ENCODE data around the gene ARL2BP.

ARL2BP gene

DNA sequence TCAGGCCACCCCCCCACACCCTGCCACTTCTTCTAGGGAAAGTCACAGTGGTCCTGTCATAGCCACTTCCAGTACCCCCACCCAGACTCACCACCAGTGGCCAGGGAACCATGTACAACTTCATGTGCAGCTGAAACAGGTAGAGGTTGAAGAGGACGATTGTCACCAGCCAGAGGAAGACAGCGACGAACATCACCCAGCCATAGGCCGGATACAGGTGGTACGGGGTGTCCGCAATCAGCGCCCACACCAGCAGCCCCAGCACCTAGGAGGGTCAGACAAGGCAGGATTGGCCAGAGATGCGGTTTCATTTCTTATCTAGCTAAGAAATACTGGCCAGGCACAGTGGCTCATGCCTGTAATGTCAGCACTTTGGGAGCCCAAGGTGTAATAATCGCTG is 16.7 kb downstream of the ARL2BP start:
- TF ChIP-seq, protein P1, sequence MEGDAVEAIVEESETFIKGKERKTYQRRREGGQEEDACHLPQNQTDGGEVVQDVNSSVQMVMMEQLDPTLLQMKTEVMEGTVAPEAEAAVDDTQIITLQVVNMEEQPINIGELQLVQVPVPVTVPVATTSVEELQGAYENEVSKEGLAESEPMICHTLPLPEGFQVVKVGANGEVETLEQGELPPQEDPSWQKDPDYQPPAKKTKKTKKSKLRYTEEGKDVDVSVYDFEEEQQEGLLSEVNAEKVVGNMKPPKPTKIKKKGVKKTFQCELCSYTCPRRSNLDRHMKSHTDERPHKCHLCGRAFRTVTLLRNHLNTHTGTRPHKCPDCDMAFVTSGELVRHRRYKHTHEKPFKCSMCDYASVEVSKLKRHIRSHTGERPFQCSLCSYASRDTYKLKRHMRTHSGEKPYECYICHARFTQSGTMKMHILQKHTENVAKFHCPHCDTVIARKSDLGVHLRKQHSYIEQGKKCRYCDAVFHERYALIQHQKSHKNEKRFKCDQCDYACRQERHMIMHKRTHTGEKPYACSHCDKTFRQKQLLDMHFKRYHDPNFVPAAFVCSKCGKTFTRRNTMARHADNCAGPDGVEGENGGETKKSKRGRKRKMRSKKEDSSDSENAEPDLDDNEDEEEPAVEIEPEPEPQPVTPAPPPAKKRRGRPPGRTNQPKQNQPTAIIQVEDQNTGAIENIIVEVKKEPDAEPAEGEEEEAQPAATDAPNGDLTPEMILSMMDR (IDR thresholded peaks at IDR 0.05), result no peak

DNA sequence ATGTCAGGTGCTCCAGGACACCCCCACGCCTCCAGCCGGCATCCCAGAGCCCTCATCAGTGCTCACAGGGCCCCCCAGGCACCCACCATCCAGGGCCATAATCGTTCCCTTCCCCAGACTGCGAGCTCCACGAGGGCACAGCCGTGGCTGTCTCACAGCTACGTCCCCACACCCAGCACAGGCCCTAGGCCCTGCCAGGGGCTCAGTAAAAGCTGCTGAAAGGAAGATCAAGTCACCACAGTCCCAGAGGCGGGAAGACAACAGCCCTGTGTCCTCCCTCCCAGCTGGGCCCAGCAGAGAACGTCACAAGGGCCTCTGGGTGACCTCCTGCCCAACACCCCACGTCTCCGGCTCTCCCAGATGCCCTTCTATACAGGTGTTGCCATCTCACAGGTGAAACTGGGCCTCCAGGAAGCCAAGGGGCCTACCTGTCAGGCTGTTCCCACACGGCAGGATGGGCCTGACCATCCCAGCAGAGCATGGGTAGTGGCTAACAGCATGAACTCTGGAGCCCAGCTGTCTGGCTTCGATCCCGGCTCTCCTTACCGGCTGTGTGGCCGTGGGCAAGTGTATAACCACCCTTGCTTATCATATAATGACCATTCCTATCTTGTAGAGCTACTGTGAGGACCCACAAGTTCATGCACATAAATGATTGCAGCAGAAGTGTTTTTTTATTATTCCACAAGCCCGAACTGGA is 17.9 kb downstream of the ARL2BP start:
- TF ChIP-seq, protein P1 (IDR thresholded peaks at IDR 0.05), result no peak

DNA sequence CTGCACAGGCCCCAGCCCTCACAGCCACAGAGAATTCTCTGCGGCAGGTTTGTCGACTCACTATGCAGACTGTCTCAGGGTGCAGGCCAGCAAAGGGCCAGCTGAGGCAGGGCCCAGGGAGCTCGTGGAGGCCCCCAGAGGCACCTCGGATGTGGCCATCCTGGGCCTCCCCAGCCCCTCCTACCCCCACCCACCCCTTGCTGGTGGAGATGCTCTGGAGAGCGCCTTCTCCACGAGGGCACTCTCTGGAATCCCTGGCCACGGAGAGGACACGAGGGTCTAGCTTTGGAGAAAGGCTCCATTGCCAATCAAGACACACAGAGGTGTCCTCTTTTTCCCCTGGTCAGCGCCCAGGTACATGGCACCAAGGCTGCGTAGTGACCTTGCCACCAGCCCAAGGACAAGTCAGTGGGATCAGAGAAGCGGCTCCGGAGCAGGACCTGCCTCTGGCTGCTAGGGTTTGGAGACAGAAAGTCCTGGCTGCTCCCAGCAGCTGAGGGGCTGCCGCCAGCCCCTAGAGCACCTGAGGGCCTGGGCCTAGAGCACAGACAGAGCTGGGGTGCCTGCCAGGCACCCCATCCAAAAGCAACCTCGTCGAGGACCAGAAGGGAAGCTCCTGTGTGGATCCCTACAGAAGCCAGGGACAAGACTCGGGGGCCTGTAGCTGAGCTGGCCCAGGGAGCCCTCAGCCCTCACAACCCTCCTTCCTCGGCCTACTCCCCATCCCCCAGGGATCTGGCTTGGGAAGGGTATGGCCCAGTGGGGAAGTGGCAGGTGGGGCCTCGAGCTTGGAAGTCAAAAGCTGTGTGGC is 18.7 kb downstream of the ARL2BP start:
- TF ChIP-seq, protein P1 (IDR thresholded peaks at IDR 0.05), result no peak

DNA sequence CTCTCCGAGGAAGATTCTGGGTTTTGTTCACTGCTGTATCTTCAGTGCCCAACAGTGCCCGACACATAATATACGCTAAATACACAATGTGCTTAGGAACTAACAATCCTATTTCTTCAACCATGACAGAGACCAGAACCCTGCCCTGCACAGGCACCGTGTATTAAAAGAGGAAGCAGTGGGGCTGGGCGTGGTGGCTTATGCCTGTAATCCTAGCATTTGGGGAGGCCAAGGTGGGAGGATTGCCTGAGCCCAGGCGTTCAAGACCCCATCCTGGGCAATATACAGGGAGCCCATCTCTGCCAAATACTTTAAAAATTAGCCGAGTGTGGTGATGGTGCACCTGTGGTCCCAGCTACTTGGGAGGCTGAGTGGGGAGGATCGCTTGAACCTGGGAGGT is 19.3 kb downstream of the ARL2BP start:
- TF ChIP-seq, protein P1 (IDR thresholded peaks at IDR 0.05), result no peak

DNA sequence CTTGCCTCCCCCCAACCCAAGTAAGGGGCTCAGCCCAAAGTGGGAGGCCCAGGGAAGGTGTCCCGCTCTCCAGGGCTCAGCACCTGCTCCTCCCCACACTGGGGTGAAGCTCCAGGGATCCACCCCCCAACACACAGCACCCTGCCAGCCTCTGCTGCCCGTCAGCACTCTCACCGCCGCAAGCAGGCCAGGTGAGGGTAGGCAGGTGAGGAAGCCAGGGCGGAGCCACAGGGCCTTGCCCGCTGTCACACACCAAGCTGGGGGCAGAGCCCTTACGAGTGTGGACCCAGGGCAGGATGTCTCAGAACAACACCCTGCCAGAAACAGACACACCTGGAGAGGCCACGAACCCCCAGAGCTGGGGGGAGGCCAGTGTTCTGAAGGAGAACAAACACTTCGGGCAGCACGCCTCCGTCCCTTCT is 19.9 kb downstream of the ARL2BP start:
- TF ChIP-seq, protein P1 (IDR thresholded peaks at IDR 0.05), result no peak

DNA sequence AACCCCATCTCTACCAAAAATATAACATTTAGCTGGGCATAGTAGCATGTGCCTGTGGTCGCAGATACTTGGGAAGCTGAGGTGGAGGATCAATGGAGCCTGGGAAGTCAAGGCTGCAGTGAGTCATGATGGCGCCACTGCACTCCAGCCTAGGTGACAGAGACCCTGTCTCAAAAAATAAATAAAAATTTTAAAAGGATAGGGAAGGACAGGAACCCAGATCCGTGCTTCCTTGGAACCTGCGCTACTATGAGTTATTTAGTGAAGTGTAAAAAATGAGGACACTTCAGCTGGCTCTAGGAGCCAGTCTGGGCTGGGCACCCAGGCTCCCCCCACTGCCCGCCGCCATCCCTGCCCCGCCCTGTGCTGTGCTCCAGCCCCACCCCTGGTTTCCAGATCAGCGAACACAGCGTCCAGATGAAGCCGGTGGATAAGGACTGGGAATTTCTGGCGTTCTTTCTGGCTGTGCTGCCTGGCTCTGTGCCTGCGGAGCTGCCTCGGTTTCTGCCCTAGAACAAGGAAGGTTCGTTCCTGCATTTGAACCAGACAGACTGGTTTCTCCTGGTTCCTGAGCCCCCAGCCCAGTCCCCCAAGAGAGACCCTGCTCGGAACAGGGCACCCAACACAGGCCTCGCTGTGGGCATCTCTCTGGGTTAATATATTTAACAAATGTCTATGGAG is 20.9 kb downstream of the ARL2BP start:
- TF ChIP-seq, protein P1 (IDR thresholded peaks at IDR 0.05), result no peak

DNA sequence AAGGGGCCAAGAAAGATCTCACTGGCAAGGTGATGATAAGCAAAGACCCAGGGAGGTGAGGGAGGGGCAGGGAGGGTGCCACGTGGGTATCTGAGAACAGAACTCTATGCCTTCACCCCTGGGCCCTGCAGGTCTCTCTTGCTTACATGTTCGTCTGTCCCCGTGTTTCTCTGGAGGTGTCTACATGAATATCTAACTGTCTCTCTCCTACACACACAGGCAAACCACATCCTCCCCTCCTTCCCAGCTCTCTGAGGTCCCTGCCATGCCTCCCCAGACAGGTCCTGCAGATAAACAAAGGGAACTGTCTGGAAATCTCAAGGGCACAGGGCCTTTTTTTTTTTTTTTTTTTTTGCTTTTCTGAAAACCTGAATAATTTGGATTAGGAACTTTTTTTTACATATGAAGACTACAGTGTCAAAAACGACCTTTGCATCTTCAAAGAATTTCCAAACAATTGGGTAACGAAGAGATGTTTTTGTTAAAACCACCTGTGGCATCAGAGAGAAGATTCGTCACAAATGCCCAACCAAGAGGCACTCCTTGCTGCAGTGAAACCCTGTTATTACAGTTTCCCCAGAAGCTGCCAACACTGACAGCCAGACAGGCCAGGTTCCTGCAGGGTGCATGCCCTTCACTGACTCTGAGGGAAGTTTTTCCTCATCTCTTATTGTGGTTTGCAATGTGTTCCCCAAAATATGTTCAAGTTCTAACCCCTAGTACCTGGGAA is 21.6 kb downstream of the ARL2BP start:
- TF ChIP-seq, protein P1 (IDR thresholded peaks at IDR 0.05), result no peak
